GM21381 (cell line): ENCODE results near the gene PUS3.

Source experiments
- ATAC-seq: cut with Tn5 transposase; IDR thresholded peaks from one replicate; pipeline ENCODE4 v1.9.1; 2021; ENCODE audit warnings: mild to moderate bottlenecking, moderate library complexity; ENCODE audit not compliant: unreplicated experiment

PUS3 gene

GRCh38 chr11:125902927-125903710 is at the start of gene PUS3:
PUS3 (minus strand) TSS chr11:125903206; CDS start chr11:125896284, 6,922 bp downstream.
- ATAC-seq = peak; percentile 99

GRCh38 chr11:125952559-125952958 is 49.6 kb upstream of the PUS3 start:
- ATAC-seq = no peak

- ATAC-seq = no peak
Measured at GRCh38 chr11:125951731-125952130, 48.7 kb upstream of the PUS3 start.

- no peak for ATAC-seq
Measured at GRCh38 chr11:125950696-125951651, 48.0 kb upstream of the PUS3 start.

- ATAC-seq = no peak
Measured at GRCh38 chr11:125950178-125950490, 47.1 kb upstream of the PUS3 start.

GRCh38 chr11:125949271-125950177 is 46.5 kb upstream of the PUS3 start:
- ATAC-seq = no peak

GRCh38 chr11:125948278-125949051 is 45.5 kb upstream of the PUS3 start:
- ATAC-seq = no peak

GRCh38 chr11:125947419-125948277 is 44.6 kb upstream of the PUS3 start:
- ATAC-seq = no peak

GRCh38 chr11:125946712-125947418 is 43.9 kb upstream of the PUS3 start:
- ATAC-seq = no peak

- ATAC-seq = no peak
Measured at GRCh38 chr11:125945797-125946520, 43.0 kb upstream of the PUS3 start, which contains the start of gene VSIG10L2. VSIG10L2 (plus strand) TSS chr11:125946044; CDS start chr11:125946056, 12 bp downstream.

- no peak for ATAC-seq
Measured at GRCh38 chr11:125945011-125945796, 42.2 kb upstream of the PUS3 start.

- no peak for ATAC-seq
Measured at GRCh38 chr11:125944350-125945010, 41.5 kb upstream of the PUS3 start.

GRCh38 chr11:125943661-125944349 is 40.8 kb upstream of the PUS3 start:
- ATAC-seq = no peak

- ATAC-seq = no peak
Measured at GRCh38 chr11:125942771-125943428, 39.9 kb upstream of the PUS3 start.
